Fibroblast of lung (primary cell): ENCODE data around the gene SLC25A1. TPM values are rescaled to one million over a fixed set of nuclear protein-coding genes. Genes with fewer than 3 reads are reported as not detected.

ENCODE experiments used
- DNase-seq, 2 donors: peaks; one replicate each; pipeline versions ENCODE4 v3.0.0 to v3.0.0-alpha.2; 2010; ENCODE audit warnings: low read depth in 2 of 2
- H2AFZ ChIP-seq: 2 replicates; pipeline ENCODE4 v1.5.1; 2012; ENCODE audit warnings: low read length, control low read depth, inconsistent platforms
- H3K27ac ChIP-seq: 2 replicates; pipeline ENCODE4 v1.5.1; 2011; ENCODE audit warnings: low read length, control low read depth; ENCODE audit not compliant: insufficient read depth
- H3K27me3 ChIP-seq: 2 replicates; pipeline ENCODE4 v1.5.1; 2011; ENCODE audit warnings: mild to moderate bottlenecking, low read length; ENCODE audit not compliant: control insufficient read depth, insufficient read depth
- H3K36me3 ChIP-seq: 2 replicates; pipeline ENCODE4 v1.5.1; 2011; ENCODE audit warnings: low read length; ENCODE audit not compliant: control insufficient read depth, insufficient read depth
- H3K4me1 ChIP-seq: 2 replicates; pipeline ENCODE4 v1.5.1; 2011; ENCODE audit warnings: low read length; ENCODE audit not compliant: control insufficient read depth, insufficient read depth; ENCODE audit errors: extremely low read depth
- H3K4me2 ChIP-seq: 2 replicates; pipeline ENCODE4 v1.5.1; 2011; ENCODE audit warnings: low read length, control low read depth; ENCODE audit not compliant: insufficient read depth; ENCODE audit errors: extremely low read depth
- H3K4me3 ChIP-seq, 4 experiments: fragments of 200-600 bp in 1 of 4; sonication (generic) in 1 of 4; replicated peaks in 1 of 4; 2 replicates each; pipeline ENCODE4 v1.5.1; 2011 to 2016; ENCODE audit warnings: low read length in 4 of 4, low read depth in 3 of 4, mild to moderate bottlenecking in 3 of 4, control low read depth in 2 of 4, inconsistent platforms in 1 of 4, mixed read lengths in 1 of 4; ENCODE audit not compliant: insufficient read depth in 1 of 4; ENCODE audit errors: control extremely low read depth in 1 of 4
- H3K79me2 ChIP-seq: 2 replicates; pipeline ENCODE4 v1.5.1; 2012; ENCODE audit warnings: mild to moderate bottlenecking, low read length, inconsistent platforms; ENCODE audit not compliant: control insufficient read depth, insufficient read depth
- H3K9ac ChIP-seq: 2 replicates; pipeline ENCODE4 v1.5.1; 2011; ENCODE audit warnings: mild to moderate bottlenecking, low read length, control low read depth; ENCODE audit not compliant: insufficient read depth
- H3K9me3 ChIP-seq: 2 replicates; pipeline ENCODE4 v1.5.1; 2012; ENCODE audit warnings: low read depth, low read length; ENCODE audit not compliant: control insufficient read depth, insufficient read depth
- H4K20me1 ChIP-seq: 2 replicates; pipeline ENCODE4 v1.5.1; 2011; ENCODE audit warnings: low read length; ENCODE audit not compliant: control insufficient read depth, insufficient read depth; ENCODE audit errors: extremely low read depth
- EZH2 ChIP-seq: IDR thresholded peaks from 2 replicates; pipeline ENCODE4 v1.5.1; 2012; ENCODE audit warnings: low read length, control low read depth, mild to moderate bottlenecking; ENCODE audit errors: missing control alignments
- polyA plus RNA-seq, 2 donors: library from polyadenylated mRNA; depleted of rRNA in 1 of 2; stranded (reverse) in 1 of 2; unstranded in 1 of 2; fragments of >200 nt; gene quantifications; 2 replicates each; pipeline ENCODE4 v1.2.1, GENCODE V29; 2011 to 2012; ENCODE audit warnings: missing spikeins in 1 of 2
- total RNA-seq: library from RNA; depleted of rRNA; stranded (reverse); fragments of >200 nt; gene quantifications from 2 replicates; pipeline ENCODE4 v1.2.1, GENCODE V29; 2014
- TF ChIP-seq, protein P1 (sequence below), 2 donors: IDR thresholded peaks in 1 of 2; conservative IDR thresholded peaks in 1 of 2; 1 replicate in 1 of 2; 2 replicates in 1 of 2; pipeline ENCODE4 v1.5.1; 2011 to 2012; ENCODE audit warnings: low read length in 2 of 2, control low read depth in 1 of 2, inconsistent platforms in 1 of 2, low read depth in 1 of 2, mild to moderate bottlenecking in 1 of 2

SLC25A1 gene
- total and polyA plus RNA-seq, 2 donors (not counting 1 experiment from before 2014, with no cell fraction given): 56.1 to 161 TPM

- DNase-seq: no peak
- TF ChIP-seq, protein P1, sequence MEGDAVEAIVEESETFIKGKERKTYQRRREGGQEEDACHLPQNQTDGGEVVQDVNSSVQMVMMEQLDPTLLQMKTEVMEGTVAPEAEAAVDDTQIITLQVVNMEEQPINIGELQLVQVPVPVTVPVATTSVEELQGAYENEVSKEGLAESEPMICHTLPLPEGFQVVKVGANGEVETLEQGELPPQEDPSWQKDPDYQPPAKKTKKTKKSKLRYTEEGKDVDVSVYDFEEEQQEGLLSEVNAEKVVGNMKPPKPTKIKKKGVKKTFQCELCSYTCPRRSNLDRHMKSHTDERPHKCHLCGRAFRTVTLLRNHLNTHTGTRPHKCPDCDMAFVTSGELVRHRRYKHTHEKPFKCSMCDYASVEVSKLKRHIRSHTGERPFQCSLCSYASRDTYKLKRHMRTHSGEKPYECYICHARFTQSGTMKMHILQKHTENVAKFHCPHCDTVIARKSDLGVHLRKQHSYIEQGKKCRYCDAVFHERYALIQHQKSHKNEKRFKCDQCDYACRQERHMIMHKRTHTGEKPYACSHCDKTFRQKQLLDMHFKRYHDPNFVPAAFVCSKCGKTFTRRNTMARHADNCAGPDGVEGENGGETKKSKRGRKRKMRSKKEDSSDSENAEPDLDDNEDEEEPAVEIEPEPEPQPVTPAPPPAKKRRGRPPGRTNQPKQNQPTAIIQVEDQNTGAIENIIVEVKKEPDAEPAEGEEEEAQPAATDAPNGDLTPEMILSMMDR (conservative IDR thresholded peaks at IDR 0.05 in 1 of 2, IDR thresholded peaks at IDR 0.05 in 1 of 2; ENCODE audit: low read depth in 1 of 2, low read length in 2 of 2): no peak
- no peak for TF ChIP-seq EZH2
- H4K20me1 ChIP-seq: no peaks in the 10 kb centered on the region
- H3K9ac ChIP-seq: no peak overlapping the region
- H3K79me2 ChIP-seq: no peaks in the 10 kb centered on the region
- H2AFZ ChIP-seq: no peak overlapping the region
- no peaks in the 10 kb centered on the region for H3K27me3 ChIP-seq
- no peaks in the 10 kb centered on the region for H3K9me3 ChIP-seq
- no peak overlapping the region for H3K4me3 ChIP-seq
- H3K4me2 ChIP-seq: no peak overlapping the region
- H3K4me1 ChIP-seq: no peaks in the 10 kb centered on the region
- H3K36me3 ChIP-seq: peaks cover 12% of the 10 kb centered on the region
- no peak overlapping the region for H3K27ac ChIP-seq
These were observed 46.4 kb downstream of the SLC25A1 start for GRCh38 chr22:19132153-19132552.

- H3K79me2 ChIP-seq: no peaks in the 10 kb centered on the region
- no peak overlapping the region for H2AFZ ChIP-seq
- H3K9me3 ChIP-seq: no peaks in the 10 kb centered on the region
- no peak for DNase-seq
- H3K4me1 ChIP-seq: no peaks in the 10 kb centered on the region
- H3K27ac ChIP-seq: no peak overlapping the region
- H3K9ac ChIP-seq: no peak overlapping the region
- H3K27me3 ChIP-seq: no peaks in the 10 kb centered on the region
- no peaks in the 10 kb centered on the region for H4K20me1 ChIP-seq
- peaks cover 10% of the 10 kb centered on the region for H3K36me3 ChIP-seq
- H3K4me3 ChIP-seq: no peak overlapping the region
- no peak for TF ChIP-seq EZH2
- TF ChIP-seq, protein P1 (conservative IDR thresholded peaks at IDR 0.05 in 1 of 2, IDR thresholded peaks at IDR 0.05 in 1 of 2; ENCODE audit: low read depth in 1 of 2, low read length in 2 of 2): no peak
- no peak overlapping the region for H3K4me2 ChIP-seq
These were observed 46.9 kb downstream of the SLC25A1 start for GRCh38 chr22:19131685-19132015.

DNA sequence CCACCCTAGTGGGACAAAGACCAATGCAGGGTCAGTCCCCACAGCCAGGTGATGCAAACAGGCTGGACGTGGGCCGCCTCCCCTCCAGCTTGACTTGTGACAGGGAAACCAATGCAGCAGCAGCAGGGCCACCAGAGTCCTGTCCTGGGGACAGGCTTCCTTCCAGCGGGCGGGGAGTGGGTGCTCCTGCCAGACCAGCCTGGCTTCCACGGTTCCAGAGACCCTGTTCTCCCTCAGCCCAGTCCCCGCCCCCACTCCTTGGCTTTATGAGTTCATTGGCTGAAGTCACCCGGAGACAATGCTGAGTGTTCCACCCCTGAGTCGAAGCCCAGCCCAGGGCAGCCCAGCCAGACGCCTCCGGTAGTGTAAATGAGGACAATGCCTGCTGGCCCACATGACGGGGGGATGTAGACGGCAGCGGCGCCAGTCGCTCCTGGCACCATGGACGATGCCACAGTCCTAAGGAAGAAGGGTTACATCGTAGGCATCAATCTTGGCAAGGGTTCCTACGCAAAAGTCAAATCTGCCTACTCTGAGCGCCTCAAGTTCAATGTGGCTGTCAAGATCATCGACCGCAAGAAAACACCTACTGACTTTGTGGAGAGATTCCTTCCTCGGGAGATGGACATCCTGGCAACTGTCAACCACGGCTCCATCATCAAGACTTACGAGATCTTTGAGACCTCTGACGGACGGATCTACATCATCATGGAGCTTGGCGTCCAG lies 47.4 kb downstream of the SLC25A1 start, which contains the start of gene TSSK2:
Gene TSSK2, plus strand, starts transcription at position 350 of the 726 bp plus-strand sequence. Its CDS starts 92 bp downstream, at position 442.
- H4K20me1 ChIP-seq: no peaks in the 10 kb centered on the region
- DNase-seq: no peak
- no peak within 1 kb of the TSS for H2AFZ ChIP-seq
- peaks cover 10% of the 10 kb centered on the region for H3K36me3 ChIP-seq
- no peaks in the 10 kb centered on the region for H3K27me3 ChIP-seq
- H3K27ac ChIP-seq: no peak within 1 kb of the TSS
- no peaks in the 10 kb centered on the region for H3K9me3 ChIP-seq
- no peaks in the 10 kb centered on the region for H3K4me1 ChIP-seq
- no peak within 1 kb of the TSS for H3K4me3 ChIP-seq
- H3K79me2 ChIP-seq: no peaks in the 10 kb centered on the region
- no peak within 1 kb of the TSS for H3K9ac ChIP-seq
- no peak for TF ChIP-seq EZH2
- TF ChIP-seq, protein P1 (conservative IDR thresholded peaks at IDR 0.05 in 1 of 2, IDR thresholded peaks at IDR 0.05 in 1 of 2; ENCODE audit: low read depth in 1 of 2, low read length in 2 of 2): no peak
- no peak within 1 kb of the TSS for H3K4me2 ChIP-seq
